GM21390 (cell line): ENCODE measurements around the gene RPH3AL.

Source experiments
- ATAC-seq: cut with Tn5 transposase; IDR thresholded peaks from one replicate; pipeline ENCODE4 v1.9.1; 2021; ENCODE audit not compliant: unreplicated experiment

Gene RPH3AL

DNA sequence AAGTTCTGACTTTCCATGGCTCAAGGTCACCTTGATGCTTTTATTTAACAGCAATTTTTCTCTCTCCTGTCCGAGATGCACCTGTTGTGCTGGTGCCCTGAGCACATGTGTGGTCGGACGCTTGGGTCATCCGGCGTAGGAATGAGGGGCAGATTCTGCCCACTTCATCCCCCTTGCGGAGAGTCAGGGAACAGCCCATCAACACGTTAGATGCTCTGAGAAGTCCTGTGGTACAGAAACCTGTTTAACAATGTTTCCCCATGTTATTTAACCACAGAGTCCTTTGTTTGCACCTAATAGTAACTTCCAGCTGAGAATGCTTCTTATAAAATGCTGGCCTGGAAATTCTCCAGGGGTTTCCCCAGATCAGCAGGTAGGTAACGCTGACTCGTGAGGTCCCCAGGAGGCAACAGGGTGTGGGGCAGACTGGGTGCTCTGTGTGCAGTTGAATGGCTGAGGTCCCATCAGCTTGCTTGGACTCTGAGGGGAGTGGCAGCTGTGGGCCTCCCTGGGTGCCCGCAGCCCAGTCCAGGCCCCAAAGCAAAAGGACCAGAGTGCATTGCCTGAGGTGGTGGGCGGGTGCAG, 189.0 kb downstream of the RPH3AL start:
- no peak for ATAC-seq

DNA sequence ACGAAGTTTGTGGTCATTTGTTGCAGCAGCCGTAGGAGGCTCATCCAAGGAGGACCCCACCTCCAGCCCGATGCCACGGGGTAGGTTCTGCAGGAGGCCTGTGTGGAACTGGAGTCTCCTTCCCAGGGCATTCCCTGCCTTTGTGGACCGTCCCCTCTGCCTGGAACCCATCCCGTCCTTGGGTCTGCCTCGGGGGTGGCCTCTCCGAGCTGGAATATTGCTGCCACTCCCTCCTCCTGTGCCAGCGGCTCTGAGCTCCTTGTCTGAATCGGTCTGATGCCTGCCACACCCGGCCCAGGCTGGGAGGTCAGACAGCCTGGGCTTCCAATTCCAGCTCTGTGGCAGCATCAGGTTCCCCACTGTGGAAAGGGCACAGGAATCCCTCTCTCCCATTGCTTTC, 189.9 kb downstream of the RPH3AL start:
- ATAC-seq: no peak
